GM18519 (cell line): Measurements from ENCODE around the gene EIF3J.
"Not testable (repeated sequence)": the region's sequence is repeated elsewhere in the genome, so short reads cannot be mapped to it uniquely, and the experiment has no call there.

Source experiments
- ATAC-seq: cut with Tn5 transposase; IDR thresholded peaks from one replicate; pipeline ENCODE4 v1.9.1; 2021; ENCODE audit warnings: mild to moderate bottlenecking, moderate library complexity; ENCODE audit not compliant: unreplicated experiment, low FRiP score

Gene EIF3J

DNA sequence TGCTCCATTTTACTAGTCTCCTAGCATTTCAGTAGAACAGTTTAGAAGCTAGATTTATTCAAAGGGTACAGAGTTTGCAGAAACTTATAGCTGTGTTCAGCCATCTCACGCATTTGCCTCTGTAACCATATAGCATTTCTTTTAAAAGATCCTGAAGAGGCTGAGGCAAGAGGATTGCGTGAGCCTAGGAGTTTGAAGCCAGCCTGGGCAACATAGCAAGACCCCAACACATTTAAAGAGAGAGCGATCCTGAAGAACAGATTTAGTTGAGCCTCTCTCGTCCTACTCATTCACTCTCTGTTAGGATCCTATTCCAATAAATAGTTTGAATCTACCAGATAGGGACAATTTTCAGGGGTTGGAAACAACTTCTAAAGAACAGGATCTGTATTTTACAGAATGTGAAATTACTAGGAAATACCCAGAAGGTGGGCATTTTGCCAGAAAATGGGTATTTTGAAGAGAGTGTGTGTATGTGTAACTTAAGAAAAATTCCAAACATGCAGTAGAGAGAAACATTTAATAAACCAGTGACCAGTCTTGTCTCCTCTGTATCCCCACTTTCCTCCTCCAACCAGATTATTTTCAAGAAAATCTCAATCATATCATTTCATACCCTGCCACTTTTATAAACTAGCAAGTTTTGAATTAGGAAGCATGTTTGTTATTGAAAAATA lies 4.5 kb downstream of the EIF3J start:
- ATAC-seq: no peak

DNA sequence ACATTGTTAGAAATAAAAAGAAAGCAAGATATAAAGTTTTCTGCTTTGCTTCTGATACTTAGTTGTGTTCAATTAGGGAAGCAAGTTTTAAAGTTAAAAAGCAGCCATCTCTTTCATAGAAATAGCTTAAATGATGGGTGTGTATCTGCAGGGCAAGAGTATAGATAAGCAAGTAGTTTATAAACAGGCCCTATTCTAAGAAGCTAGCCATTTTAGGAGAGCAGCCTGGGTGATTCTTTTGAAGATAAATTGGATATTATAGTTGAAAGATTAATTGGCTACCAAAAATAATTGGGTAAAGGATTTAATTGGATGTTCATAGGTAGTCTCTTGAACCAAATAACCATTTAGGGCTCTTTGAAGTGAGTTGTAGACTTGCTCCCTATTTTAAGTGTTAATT lies 5.6 kb downstream of the EIF3J start:
- no peak for ATAC-seq

DNA sequence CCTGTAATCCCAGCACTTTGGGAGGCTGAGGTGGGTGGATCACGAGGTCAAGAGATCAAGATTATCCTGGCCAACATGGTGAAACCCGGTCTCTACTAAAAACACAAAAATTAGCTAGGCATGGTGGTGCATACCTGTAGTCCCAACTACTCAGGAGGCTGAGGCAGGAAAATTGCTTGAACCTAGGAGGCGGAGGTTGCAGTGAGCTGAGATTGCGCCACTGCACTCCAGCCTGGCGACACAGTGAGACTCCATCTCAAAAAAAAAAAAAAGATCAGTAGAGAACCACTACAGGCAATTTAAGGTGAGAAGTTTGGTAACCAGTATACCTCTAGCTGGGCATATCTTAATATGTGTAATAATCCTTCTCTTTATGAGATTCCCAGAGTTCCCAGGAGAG lies 7.8 kb downstream of the EIF3J start:
- ATAC-seq: not testable (repeated sequence)

DNA sequence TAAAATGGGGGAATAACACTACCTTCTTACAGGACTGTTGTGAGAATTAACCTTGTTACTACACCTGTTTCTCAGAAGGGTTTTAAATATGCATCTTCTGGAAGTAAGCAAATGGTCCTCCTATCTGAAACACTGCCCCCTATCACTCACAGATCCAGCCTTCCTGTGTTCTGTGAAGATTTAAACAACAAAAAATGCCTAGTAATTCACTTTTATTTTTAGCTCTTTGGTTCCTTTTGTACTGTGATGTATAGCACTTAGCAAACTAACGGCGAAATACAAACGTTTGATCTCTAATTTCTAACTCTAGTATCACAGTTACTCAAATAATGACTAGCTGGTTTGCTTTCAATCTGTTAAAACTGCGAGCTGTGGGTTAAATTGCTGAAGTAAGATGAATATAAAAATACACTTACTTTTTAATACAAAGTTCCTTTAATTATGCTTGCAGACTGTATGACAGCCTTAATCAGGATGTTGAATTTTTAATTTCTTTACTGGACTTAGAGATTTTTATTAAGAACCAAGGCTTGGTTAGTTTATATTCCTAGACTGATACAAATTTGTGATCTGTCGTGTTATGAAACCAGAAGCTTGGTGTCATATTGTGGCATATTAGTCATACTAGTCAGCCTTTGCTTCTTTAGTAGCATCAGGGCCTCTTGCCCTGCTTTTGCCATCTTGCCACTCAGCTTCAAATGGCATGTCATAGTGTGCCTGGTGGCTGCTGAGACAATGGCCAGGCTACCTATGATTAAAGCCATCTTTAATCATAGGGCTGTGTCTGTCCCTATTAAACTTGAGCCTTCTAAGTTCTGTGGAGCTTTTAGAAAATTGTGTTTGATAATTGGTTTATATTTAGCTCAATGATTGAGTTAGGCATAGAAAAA lies 9.2 kb downstream of the EIF3J start:
- ATAC-seq: peak; percentile 57

DNA sequence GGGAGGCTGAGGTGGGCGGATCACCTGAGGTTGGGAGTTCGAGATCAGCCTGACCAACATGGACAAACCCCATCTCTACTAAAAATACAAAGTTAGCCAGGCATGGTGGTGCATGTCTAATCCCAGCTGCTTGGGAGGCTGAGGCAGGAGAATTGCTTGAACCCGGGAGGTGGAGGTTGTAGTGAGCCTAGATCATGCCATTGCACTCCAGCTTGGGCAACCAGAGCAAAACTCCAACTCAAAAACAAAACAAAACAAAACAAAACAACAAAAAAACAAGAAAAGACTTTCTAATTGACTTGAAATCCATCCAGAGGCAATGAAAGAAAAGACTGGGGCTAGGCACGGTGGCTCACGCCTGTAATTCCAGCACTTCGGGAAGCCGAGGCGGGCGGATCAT lies 12.2 kb downstream of the EIF3J start:
- ATAC-seq: not testable (repeated sequence)

DNA sequence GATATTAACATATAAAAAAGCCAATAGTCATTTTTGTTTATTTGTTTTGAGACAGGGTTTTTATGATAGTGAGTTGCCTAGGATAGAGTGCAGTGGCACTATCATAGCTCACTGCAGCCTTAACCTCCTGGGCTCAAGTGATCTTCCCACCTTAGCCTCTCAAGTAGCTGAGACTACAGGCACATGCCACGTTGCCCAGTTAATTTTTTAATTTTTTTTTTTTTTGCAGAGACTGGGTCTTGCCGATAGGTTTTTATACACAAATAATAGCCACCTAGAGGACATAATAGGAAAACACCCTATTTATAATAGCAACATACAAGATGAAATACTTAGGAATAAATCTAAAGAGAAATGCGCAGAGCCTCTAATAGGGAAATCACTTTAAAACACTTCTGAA lies 13.3 kb downstream of the EIF3J start:
- ATAC-seq: no peak

DNA sequence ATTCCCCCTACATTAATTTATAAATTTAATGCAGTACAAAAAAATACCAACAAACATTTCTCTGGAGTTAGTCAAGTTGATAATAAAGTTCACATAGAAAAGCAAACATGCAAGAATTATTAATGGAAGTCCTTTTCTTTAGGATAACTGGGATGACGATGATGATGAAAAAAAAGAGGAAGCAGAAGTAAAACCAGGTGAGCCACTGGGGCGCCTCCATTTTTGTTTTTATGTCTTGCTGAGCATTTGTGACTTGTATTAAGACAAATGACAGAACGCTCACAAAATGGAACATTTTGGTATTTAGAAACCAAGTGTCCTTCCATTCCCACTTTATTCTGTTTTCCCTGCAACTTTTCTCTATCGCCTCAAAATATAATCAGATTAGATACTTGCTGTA lies 13.8 kb downstream of the EIF3J start:
- no peak for ATAC-seq

DNA sequence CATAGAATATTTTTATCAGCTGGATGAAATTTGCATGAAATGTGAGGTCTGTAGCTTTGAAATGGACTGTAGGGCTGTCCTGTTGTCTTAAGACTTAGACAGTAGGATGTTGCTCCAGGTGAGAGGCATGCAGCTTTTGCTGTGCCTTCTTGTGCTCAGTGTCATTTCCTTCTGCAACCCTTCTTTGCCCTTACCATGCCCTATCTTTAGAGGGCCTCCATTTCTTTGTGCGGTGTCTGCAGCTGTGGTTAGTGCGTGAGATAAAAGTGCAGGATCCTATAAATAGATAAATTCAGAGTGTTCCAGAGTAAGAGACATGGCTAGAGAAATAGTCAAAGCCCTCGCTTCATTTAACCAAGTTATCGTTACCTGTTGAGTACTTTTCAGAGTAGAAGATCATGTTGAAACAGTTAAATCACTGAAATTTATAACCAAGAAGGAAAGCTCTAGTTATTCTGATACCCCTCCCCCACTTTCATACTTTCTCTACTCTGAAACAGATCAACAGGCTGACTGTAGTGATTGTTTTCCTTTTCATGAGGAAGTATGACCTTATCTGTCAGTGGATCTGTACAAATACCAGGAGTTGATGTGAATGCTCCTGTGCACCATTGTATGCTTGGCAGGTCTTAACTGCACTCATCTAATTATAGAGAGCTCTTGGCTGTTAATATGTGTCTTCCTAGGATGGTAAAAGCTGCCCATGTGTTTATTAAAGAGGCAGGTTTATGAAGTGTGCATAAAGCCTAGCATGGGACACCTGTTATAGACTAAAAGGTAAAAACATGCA lies 18.2 kb downstream of the EIF3J start:
- no peak for ATAC-seq

DNA sequence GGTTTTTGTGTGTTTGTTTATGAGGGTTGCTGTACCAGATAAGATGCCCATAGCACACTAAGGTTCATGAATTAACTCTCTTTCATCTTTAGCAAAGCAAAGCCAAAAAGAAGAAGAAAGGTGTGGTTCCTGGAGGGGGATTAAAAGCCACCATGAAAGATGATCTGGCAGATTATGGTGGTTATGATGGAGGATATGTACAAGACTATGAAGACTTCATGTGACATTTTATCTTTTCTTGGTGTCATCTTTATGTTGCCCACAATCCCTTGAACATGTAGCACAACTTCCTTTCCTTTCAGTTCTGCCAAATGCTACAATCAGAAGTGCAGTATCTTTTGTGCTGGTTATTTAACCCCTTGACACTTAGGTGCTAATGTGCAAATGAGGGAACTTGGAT lies 24.0 kb downstream of the EIF3J start:
- not testable (repeated sequence) for ATAC-seq

DNA sequence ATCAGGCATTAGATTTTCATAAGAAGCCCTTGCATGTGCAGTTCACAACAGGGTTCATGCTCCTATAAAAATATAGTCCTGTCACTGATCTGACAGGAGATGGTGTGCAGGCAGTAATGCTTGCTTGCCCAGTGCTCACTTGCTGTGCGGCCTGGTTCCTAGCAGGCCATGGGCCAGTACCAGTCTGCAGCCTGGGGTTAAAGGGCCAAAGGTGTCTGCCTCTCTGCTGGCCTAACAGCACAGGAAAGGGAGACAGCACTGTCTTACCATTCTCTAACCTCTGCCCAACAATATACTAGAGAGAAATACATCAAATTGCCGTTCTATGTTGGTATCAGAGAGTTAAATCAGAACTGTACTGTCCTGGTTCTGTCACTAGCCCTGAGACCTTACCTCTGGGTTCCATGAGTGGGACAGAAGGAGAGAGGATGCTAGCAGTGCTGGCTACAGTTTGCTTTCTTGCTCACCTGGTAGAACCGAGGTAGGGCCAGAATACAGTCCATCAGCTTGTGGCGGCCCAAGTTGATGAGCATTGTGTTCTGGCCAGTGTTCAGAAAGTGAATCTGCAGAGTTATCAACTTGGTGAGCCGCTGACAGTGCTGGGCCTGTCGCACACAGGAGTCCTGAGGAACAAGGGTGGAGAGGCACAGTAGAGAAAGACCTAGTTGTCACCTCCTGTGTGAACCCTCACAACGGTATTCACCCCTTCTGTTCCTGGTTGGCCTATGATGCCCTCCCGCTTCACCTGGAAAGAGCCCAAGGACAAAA lies 28.6 kb downstream of the EIF3J start:
- no peak for ATAC-seq

DNA sequence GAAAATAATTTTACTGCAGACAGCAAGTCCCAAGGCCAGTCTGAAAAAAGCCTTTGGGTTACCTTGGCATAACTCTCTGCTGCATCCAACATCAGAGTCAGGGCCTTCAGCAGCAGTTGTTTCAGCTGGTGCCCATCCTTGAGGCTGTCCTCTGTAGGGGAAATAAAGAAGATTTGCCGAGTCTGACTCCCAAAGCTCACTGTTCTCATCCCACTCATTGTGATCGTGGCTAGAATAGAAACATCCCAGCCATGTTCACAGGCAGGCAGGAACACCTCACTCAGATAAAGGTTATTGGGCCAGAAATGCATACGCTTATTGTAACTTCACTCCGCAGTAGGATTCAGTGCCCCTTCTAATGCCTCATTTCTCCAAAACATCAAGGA lies 29.2 kb downstream of the EIF3J start:
- no peak for ATAC-seq

DNA sequence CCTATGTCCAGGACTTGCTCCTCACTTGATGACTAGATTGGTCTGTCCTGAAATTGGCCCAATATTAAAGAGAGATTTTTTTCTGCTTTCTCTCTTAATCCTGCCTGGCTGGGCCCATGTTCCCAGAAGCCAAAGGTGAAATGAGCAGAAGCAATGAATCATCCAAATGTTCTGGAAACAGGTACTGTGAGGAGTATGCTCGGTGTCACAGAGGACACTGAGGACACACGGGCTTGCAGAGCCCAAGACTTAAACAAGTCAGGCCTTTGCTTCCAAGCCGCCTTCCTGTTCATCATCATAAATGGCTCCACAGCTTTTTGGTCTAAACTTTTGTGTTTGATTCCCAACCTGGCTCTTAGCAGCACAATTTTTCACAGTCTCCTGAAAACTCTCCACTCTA lies 31.4 kb downstream of the EIF3J start:
- no peak for ATAC-seq

DNA sequence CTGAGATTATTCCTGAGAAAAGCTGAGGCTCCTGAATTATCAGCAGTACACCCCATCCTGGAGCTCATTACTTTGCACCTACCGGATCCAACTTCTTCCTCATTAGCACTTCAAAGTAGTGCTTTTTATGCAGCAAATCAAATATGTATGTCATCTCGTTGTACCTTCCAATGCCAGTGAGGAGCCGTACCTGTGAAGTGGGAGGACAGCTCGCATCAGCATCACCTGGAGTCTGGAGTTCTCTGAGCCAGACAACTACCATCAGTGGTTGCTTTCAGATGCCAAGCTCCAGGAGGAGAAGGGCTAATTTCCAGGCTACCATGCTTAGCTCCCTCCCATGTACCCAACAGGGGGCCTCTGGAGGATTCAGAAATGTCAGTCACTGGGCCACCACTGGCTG lies 32.4 kb downstream of the EIF3J start:
- no peak for ATAC-seq

DNA sequence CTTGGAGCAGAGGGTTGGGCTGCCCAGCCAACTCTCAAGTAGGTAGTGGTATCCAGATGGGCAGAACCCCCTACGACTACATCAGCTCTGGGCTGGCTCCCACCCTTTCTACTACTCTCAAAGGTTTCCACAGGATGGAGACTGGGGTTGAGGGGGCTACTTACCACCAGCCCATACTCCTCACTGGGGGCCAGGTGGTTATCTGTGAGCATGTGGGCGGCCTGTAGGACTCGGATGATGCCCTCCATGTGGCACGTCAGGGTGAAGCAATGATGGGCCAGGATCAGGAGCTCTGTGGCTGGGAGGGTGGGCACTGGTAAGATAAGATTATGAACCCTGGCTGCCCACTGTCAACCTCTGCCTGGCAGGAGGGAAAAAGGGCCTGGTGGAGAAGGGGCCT lies 33.4 kb downstream of the EIF3J start:
- ATAC-seq: no peak

DNA sequence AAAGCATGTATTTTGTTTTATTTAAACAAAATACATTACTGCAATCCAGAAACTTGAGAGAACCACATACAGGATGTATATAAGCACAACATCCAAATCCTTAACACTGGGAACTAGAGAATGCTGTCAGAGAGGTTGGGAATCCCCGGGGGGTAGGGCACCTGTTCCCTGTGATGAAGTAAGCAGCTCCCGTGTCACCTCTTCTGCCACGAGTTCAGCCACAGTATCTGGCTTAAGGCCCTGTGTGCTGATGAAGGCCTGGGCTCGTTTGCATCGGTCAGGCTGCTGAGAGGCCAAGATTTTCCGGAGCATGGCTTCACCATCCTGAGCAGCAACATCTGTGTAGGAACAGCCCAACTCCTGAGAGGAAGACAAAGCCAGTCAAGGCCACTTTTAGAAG lies 36.4 kb downstream of the EIF3J start:
- no peak for ATAC-seq

DNA sequence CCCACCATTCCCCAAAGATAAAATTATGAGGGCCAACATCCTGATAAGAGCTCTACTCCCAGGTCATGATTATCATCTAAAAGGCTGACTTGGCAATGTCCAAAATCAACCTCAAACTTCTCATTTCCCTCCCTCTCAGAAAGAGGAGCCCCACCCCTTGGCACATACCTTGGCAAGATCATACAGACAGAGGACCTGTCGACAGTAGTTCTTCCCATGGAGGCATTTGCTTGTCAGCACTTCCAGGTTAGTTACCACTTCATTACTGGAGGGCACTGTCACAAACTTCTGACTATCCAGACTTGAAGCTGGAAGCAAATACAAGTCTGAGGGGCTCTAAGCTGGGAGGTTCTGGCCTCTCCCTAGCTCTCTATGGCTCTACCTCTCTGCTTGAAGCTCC lies 37.8 kb downstream of the EIF3J start:
- no peak for ATAC-seq

DNA sequence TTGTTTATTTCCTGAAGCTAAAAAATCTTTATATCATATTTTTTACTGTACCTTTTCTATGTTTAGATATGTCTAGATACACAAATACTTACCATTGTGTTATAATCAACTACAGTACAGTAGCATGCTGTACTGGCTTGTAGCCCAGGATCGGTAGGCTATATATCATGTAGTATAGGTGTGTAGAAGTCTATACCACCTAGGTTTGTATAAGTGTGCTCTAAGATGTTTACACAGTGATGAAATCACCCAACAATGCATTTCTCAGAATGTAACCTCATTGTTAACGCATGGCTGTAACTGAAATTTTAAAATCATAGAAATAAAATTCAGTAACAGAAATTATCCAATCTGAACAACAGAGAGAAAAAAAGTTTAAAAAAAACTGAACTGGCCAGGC lies 43.2 kb downstream of the EIF3J start:
- no peak for ATAC-seq

DNA sequence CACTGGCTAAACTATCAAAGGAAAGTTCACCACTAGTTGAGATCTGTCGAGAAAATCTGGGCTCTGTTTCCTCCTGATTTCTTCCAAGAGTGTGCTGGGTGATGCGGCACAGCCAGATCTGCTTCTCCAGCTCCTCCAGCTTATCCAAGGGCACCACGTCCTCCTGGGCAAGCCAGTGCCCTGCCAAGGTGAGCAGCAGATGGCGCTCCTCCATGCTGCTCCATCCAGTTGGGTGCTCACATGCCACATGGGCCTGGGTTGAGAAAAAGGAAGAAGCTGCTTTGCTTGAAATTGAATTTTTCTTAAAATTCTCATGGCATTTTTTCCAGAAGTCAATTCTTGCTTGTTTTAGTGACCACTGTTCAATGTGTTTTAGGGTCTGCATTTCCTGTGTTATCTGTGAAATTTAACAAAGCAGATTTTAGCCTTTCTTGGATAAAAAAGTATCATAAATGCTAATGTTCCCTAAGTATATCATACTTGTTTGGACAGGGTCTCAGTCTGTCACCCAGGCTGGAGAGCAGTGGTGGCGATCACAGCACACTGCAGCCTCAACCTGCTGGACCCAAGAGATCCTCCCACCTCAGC lies 47.3 kb downstream of the EIF3J start:
- no peak for ATAC-seq

DNA sequence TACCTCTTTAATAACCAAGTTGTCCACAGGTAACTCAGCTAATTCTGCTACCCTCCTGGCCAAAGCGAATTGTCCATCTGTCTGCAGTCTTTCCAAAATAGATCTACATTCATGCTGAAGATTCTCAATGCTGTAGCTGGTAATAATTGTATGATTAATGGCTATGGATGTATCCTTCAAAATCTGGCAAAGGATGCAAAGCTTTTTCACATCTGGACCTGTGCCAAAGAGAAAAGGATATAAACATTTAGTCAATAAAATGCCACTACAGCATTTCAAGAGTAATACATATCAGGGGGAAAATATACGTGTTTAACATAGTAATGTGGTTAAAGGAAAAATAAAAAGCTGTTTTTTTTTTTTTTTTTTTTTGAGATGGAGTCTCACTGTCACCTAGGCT lies 48.7 kb downstream of the EIF3J start:
- no peak for ATAC-seq

DNA sequence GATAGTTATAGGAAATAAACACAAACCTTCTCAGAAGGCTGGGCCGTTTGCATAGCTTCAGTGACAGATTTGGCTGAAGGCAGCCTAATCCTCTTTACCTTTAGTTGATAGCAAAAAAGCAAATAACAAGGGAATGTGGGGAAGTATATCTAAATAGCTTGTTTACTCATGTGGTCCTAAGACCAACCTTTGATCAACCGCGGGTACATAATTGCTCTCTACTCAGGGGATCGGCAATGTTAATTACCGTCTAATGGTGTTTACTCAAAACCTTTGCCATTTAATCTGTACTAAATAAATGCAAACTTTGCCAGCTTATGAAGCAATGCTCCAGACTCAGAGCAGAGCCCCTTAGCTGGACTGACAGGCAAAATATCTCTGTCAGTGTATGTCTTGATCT lies 51.6 kb downstream of the EIF3J start:
- no peak for ATAC-seq
